IPS DF 6.9 (cell line): ENCODE measurements around the gene MADCAM1.
A peak's percentile ranks its signal among the peaks of the same experiment; 100 is the strongest.

Source experiments
- DNase-seq: peaks from one replicate; pipeline ENCODE4 v3.0.0-alpha.2; 2013; ENCODE audit warnings: low read depth, low spot score
- H3K27ac ChIP-seq: one replicate; pipeline ENCODE4 v1.5.1; 2013; ENCODE audit warnings: low read length, control low read depth
- H3K27me3 ChIP-seq: 2 replicates; pipeline ENCODE4 v1.6.1; 2013; ENCODE audit warnings: mild to moderate bottlenecking, low read length; ENCODE audit not compliant: control insufficient read depth, insufficient read depth
- H3K36me3 ChIP-seq: 2 replicates; pipeline ENCODE4 v1.6.1; 2013; ENCODE audit warnings: low read length; ENCODE audit not compliant: control insufficient read depth, insufficient read depth
- H3K4me1 ChIP-seq: 2 replicates; pipeline ENCODE4 v1.6.1; 2013; ENCODE audit warnings: low read length; ENCODE audit not compliant: control insufficient read depth, insufficient read depth
- H3K4me3 ChIP-seq: 2 replicates; pipeline ENCODE4 v1.5.1; 2013; ENCODE audit warnings: mild to moderate bottlenecking, low read length
- H3K9me3 ChIP-seq: 2 replicates; pipeline ENCODE4 v1.6.1; 2013; ENCODE audit warnings: low read length, inconsistent platforms; ENCODE audit not compliant: control insufficient read depth, insufficient read depth
- WGBS: extraction: QIAGEN DNeasy Blood & Tissue Kit; methylation state at CpG from one replicate; pipeline ENCODE4 v1.1.7; 2013; ENCODE audit warnings: mixed read lengths, missing lambda C conversion rate; ENCODE audit not compliant: insufficient read length, insufficient coverage; 5-methylcytosine and 5-hydroxymethylcytosine counted together

The MADCAM1 gene

GRCh38 chr19:456547-457110 is 39.7 kb upstream of the MADCAM1 start:
- Histone ChIP-seq H3K27me3 (peaks cover 2% of the 10 kb centered on the region), H3K4me3 (no peak overlapping the region), H3K9me3 (no peaks in the 10 kb centered on the region), H3K4me1 (no peaks in the 10 kb centered on the region), H3K27ac (no peak overlapping the region), H3K36me3 (no peaks in the 10 kb centered on the region; the same call in 1 of the 2 replicates)
- no CpG with 5 or more reads among the region's 18 CpGs for WGBS
- no peak for DNase-seq

- no CpG with 5 or more reads among the region's 30 CpGs for WGBS
- Histone ChIP-seq H3K9me3 (no peaks in the 10 kb centered on the region), H3K4me1 (no peaks in the 10 kb centered on the region), H3K27ac (no peak overlapping the region), H3K27me3 (peaks cover 7% of the 10 kb centered on the region), H3K36me3 (no peaks in the 10 kb centered on the region; the same call in 1 of the 2 replicates), H3K4me3 (no peak overlapping the region)
- DNase-seq: no peak
Observed at GRCh38 chr19:457636-458035, 38.6 kb upstream of the MADCAM1 start.

- no peaks in the 10 kb centered on the region for H3K4me1 ChIP-seq
- no peaks in the 10 kb centered on the region; the same call in 1 of the 2 replicates for H3K36me3 ChIP-seq
- WGBS: no CpG with 5 or more reads among the region's 89 CpGs
- H3K27me3 ChIP-seq: peaks cover 7% of the 10 kb centered on the region
- DNase-seq: no peak
- H3K4me3 ChIP-seq: no peak overlapping the region
- no peak overlapping the region for H3K27ac ChIP-seq
- H3K9me3 ChIP-seq: no peaks in the 10 kb centered on the region
Observed at GRCh38 chr19:458091-459042, 37.9 kb upstream of the MADCAM1 start.

- WGBS: no CpG with 5 or more reads among the region's 66 CpGs
- Histone ChIP-seq H3K27ac (no peak overlapping the region), H3K27me3 (peaks cover 7% of the 10 kb centered on the region), H3K4me3 (peak overlapping the region; percentile 59; the same call in 1 of the 2 replicates), H3K36me3 (no peaks in the 10 kb centered on the region; the same call in 1 of the 2 replicates), H3K9me3 (no peaks in the 10 kb centered on the region), H3K4me1 (no peaks in the 10 kb centered on the region)
- DNase-seq: no peak
Observed at GRCh38 chr19:459724-460511, 36.4 kb upstream of the MADCAM1 start.

GRCh38 chr19:460877-461720 is 35.2 kb upstream of the MADCAM1 start, which contains the start of gene SHC2:
TSS of gene SHC2 (minus strand) at chr19:461033. CDS start at chr19:460996, 37 bp downstream.
- Histone ChIP-seq H3K27ac (no peak within 1 kb of the TSS), H3K4me3 (peak within 1 kb of the TSS; percentile 59), H3K4me1 (no peaks in the 10 kb centered on the region), H3K27me3 (peaks cover 7% of the 10 kb centered on the region), H3K36me3 (no peaks in the 10 kb centered on the region; the same call in 1 of the 2 replicates), H3K9me3 (no peaks in the 10 kb centered on the region)
- no CpG with 5 or more reads among the region's 85 CpGs for WGBS
- DNase-seq: no peak

GRCh38 chr19:461721-462551 is 34.4 kb upstream of the MADCAM1 start:
- DNase-seq: no peak

GRCh38 chr19:463483-464207 is 32.6 kb upstream of the MADCAM1 start:
- H3K27ac ChIP-seq: no peak overlapping the region
- H3K27me3 ChIP-seq: peaks cover 7% of the 10 kb centered on the region
- no peaks in the 10 kb centered on the region for H3K9me3 ChIP-seq
- H3K4me1 ChIP-seq: no peaks in the 10 kb centered on the region
- no peaks in the 10 kb centered on the region; the same call in 1 of the 2 replicates for H3K36me3 ChIP-seq
- H3K4me3 ChIP-seq: no peak overlapping the region
- WGBS: no CpG with 5 or more reads among the region's 35 CpGs
- DNase-seq: no peak

More at GRCh38 chr19:461721-462551, 34.4 kb upstream of the MADCAM1 start:
- Histone ChIP-seq H3K27me3 (peaks cover 7% of the 10 kb centered on the region), H3K36me3 (no peaks in the 10 kb centered on the region; the same call in 1 of the 2 replicates), H3K4me1 (no peaks in the 10 kb centered on the region), H3K27ac (no peak overlapping the region), H3K4me3 (peak overlapping the region; percentile 25; the same call in 1 of the 2 replicates), H3K9me3 (no peaks in the 10 kb centered on the region)
- WGBS: no CpG with 5 or more reads among the region's 60 CpGs

- DNase-seq: no peak
- Histone ChIP-seq H3K27me3 (peaks cover 7% of the 10 kb centered on the region), H3K36me3 (no peaks in the 10 kb centered on the region), H3K4me3 (no peak overlapping the region), H3K27ac (no peak overlapping the region), H3K9me3 (no peaks in the 10 kb centered on the region), H3K4me1 (no peaks in the 10 kb centered on the region)
- WGBS: no CpG with 5 or more reads among the region's 9 CpGs
Observed at GRCh38 chr19:464208-464545, 32.1 kb upstream of the MADCAM1 start.
